ENCODE measurements around the gene TNKS1BP1.

GRCh38 chr11:57303990-57304579 is 20.7 kb downstream of the TNKS1BP1 start:
- TF ChIP-seq CTCF (IDR thresholded peaks at IDR 0.05) (no peak), POLR2A (IDR thresholded peaks at IDR 0.05) (no peak)
